ENCODE data around the gene IL11RA. TPM values are rescaled to one million over a fixed set of nuclear protein-coding genes. Genes with fewer than 3 reads are reported as not detected.

The IL11RA gene
- 60.9 TPM for polyA plus RNA-seq
- long read RNA-seq, donor 1, partial matches to known transcripts, result 0 of 2 reads
- long read RNA-seq, donor 1, other reads (novel, unspliced or antisense), result 0 of 2 reads
- long read RNA-seq, donor 2, partial matches to known transcripts, result 5 of 7 reads
- long read RNA-seq, donor 2, other reads (novel, unspliced or antisense), result 0 of 7 reads
- long read RNA-seq, donor 3, result 0 reads
- long read RNA-seq, donor 4, partial matches to known transcripts, result 0 of 1 reads
- long read RNA-seq, donor 4, other reads (novel, unspliced or antisense), result 0 of 1 reads
- long read RNA-seq, donor 5, transcript IL11RA-201 (13 exons, 1,728 nt), result major isoform, 5 of 18 reads
- long read RNA-seq, donor 5, partial matches to known transcripts, result 9 of 18 reads
- long read RNA-seq, donor 5, other reads (novel, unspliced or antisense), result 0 of 18 reads
- long read RNA-seq, donor 6, partial matches to known transcripts, result 5 of 7 reads
- long read RNA-seq, donor 6, other reads (novel, unspliced or antisense), result 0 of 7 reads
- long read RNA-seq, donor 7, partial matches to known transcripts, result 7 of 14 reads
- long read RNA-seq, donor 7, other reads (novel, unspliced or antisense), result 0 of 14 reads
- long read RNA-seq, donor 8, partial matches to known transcripts, result 0 of 2 reads
- long read RNA-seq, donor 8, other reads (novel, unspliced or antisense), result 0 of 2 reads
- long read RNA-seq, donor 9, partial matches to known transcripts, result 7 of 12 reads
- long read RNA-seq, donor 9, other reads (novel, unspliced or antisense), result 0 of 12 reads
- long read RNA-seq, donor 10, partial matches to known transcripts, result 6 of 11 reads
- long read RNA-seq, donor 10, other reads (novel, unspliced or antisense), result 0 of 11 reads
- long read RNA-seq, donor 11, partial matches to known transcripts, result 0 of 2 reads
- long read RNA-seq, donor 11, other reads (novel, unspliced or antisense), result 0 of 2 reads

- peak within 1 kb of the TSS; percentile 36 for H3K4me3 ChIP-seq (ENCODE audit: low read length)
- peak; percentile 93 to 97 for DNase-seq
- H3K9me3 ChIP-seq (ENCODE audit: control insufficient read depth, low read depth, low read length), result no peaks in the 10 kb centered on the region
- peaks cover 27% of the 10 kb centered on the region for H3K36me3 ChIP-seq (ENCODE audit: control insufficient read depth, insufficient read depth, low read length)
- H3K27me3 ChIP-seq (ENCODE audit: control insufficient read depth, insufficient read depth, low read length), result no peaks in the 10 kb centered on the region
- peaks cover 52% of the 10 kb centered on the region for H3K4me1 ChIP-seq (ENCODE audit: control insufficient read depth, insufficient read depth, low read length)
- no CpG with 5 or more reads among the region's 24 CpGs for WGBS (ENCODE audit: insufficient coverage, low lambda C conversion rate)
- peak within 1 kb of the TSS; percentile 75 for H3K27ac ChIP-seq (ENCODE audit: low read length)
Measured at GRCh38 chr9:34651876-34652601, at the start of gene IL11RA. Gene IL11RA, plus strand, starts transcription at chr9:34652185. Its CDS starts 3,033 bp downstream, at chr9:34655218.

- no CpG with 5 or more reads among the region's 4 CpGs for WGBS (ENCODE audit: insufficient coverage, low lambda C conversion rate)
- H3K9me3 ChIP-seq (ENCODE audit: control insufficient read depth, low read depth, low read length), result no peaks in the 10 kb centered on the region
- no peaks in the 10 kb centered on the region for H3K36me3 ChIP-seq (ENCODE audit: control insufficient read depth, insufficient read depth, low read length)
- DNase-seq, result peak; percentile 63 to 67
- H3K27me3 ChIP-seq (ENCODE audit: control insufficient read depth, insufficient read depth, low read length), result peaks cover 16% of the 10 kb centered on the region
- H3K4me1 ChIP-seq (ENCODE audit: control insufficient read depth, insufficient read depth, low read length), result peaks cover 8% of the 10 kb centered on the region
- no peak overlapping the region for H3K4me3 ChIP-seq (ENCODE audit: low read length)
- no peak overlapping the region for H3K27ac ChIP-seq (ENCODE audit: low read length)
Measured at GRCh38 chr9:34603610-34604231, 48.3 kb upstream of the IL11RA start.

- H3K9me3 ChIP-seq (ENCODE audit: control insufficient read depth, low read depth, low read length), result no peaks in the 10 kb centered on the region
- DNase-seq, result no peak
- peaks cover 15% of the 10 kb centered on the region for H3K4me1 ChIP-seq (ENCODE audit: control insufficient read depth, insufficient read depth, low read length)
- H3K36me3 ChIP-seq (ENCODE audit: control insufficient read depth, insufficient read depth, low read length), result no peaks in the 10 kb centered on the region
- peaks cover 1% of the 10 kb centered on the region for H3K27me3 ChIP-seq (ENCODE audit: control insufficient read depth, insufficient read depth, low read length)
- H3K4me3 ChIP-seq (ENCODE audit: low read length), result no peak overlapping the region
- H3K27ac ChIP-seq (ENCODE audit: low read length), result no peak overlapping the region
Measured at GRCh38 chr9:34606190-34606589, 45.8 kb upstream of the IL11RA start.

GRCh38 chr9:34606905-34607304, 45.1 kb upstream of the IL11RA start:
- no peaks in the 10 kb centered on the region for H3K27me3 ChIP-seq (ENCODE audit: control insufficient read depth, insufficient read depth, low read length)
- peaks cover 17% of the 10 kb centered on the region for H3K4me1 ChIP-seq (ENCODE audit: control insufficient read depth, insufficient read depth, low read length)
- H3K9me3 ChIP-seq (ENCODE audit: control insufficient read depth, low read depth, low read length), result no peaks in the 10 kb centered on the region
- no peak overlapping the region for H3K4me3 ChIP-seq (ENCODE audit: low read length)
- peak; percentile 82 to 88 for DNase-seq
- WGBS (ENCODE audit: insufficient coverage, low lambda C conversion rate), result no CpG with 5 or more reads among the region's 3 CpGs
- peak overlapping the region; percentile 73 for H3K27ac ChIP-seq (ENCODE audit: low read length)
- H3K36me3 ChIP-seq (ENCODE audit: control insufficient read depth, insufficient read depth, low read length), result no peaks in the 10 kb centered on the region

- no peak for DNase-seq
- H3K9me3 ChIP-seq (ENCODE audit: control insufficient read depth, low read depth, low read length), result no peaks in the 10 kb centered on the region
- H3K4me1 ChIP-seq (ENCODE audit: control insufficient read depth, insufficient read depth, low read length), result peaks cover 19% of the 10 kb centered on the region
- H3K36me3 ChIP-seq (ENCODE audit: control insufficient read depth, insufficient read depth, low read length), result no peaks in the 10 kb centered on the region
- peak overlapping the region; percentile 73 for H3K27ac ChIP-seq (ENCODE audit: low read length)
- WGBS (ENCODE audit: insufficient coverage, low lambda C conversion rate), result 20% methylated on average over 2 of the region's 2 CpGs
- H3K4me3 ChIP-seq (ENCODE audit: low read length), result no peak overlapping the region
- no peaks in the 10 kb centered on the region for H3K27me3 ChIP-seq (ENCODE audit: control insufficient read depth, insufficient read depth, low read length)
Measured at GRCh38 chr9:34607331-34607730, 44.7 kb upstream of the IL11RA start.

DNA sequence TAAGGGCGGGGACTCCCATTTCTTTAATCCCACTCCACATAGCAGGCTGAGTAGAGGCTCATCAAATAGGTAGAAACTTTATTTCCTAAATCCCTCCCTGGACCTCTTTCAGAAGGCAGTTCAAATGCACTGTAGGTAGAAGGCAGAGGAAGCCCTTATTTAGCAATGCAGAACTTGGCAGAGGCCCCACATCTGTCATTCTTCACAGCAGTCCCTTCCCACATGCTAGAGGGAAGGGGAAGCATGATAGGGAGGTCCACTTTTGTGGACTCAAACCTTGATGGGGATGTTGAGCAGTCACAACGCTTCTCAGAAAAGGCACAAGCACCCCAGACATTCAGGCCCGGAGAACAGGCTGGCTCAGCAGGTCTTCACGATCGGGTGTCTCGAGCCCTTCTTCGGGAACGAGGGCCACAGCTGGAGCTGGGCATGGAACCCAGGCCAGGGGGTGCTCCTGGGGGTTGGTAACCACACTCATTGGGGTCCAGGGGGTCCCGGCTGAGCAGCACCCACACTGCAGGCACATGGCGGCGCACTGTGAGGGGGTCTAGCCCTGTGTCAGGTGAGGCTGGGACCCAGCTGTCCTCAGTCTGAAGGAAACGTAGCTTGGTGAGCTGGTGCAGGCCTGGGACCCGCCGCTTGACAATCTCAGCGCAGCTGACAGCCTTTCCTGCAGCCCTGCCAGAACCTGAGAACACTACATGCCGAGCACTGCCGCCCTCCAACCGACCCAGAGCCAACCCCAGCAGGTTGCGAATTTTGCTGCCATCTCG, 41.4 kb upstream of the IL11RA start:
- peaks cover 17% of the 10 kb centered on the region for H3K36me3 ChIP-seq (ENCODE audit: control insufficient read depth, insufficient read depth, low read length)
- H3K27me3 ChIP-seq (ENCODE audit: control insufficient read depth, insufficient read depth, low read length), result no peaks in the 10 kb centered on the region
- H3K4me3 ChIP-seq (ENCODE audit: low read length), result no peak overlapping the region
- no peak for DNase-seq
- H3K27ac ChIP-seq (ENCODE audit: low read length), result no peak overlapping the region
- H3K9me3 ChIP-seq (ENCODE audit: control insufficient read depth, low read depth, low read length), result no peaks in the 10 kb centered on the region
- no CpG with 5 or more reads among the region's 20 CpGs for WGBS (ENCODE audit: insufficient coverage, low lambda C conversion rate)
- peaks cover 26% of the 10 kb centered on the region for H3K4me1 ChIP-seq (ENCODE audit: control insufficient read depth, insufficient read depth, low read length)

DNA sequence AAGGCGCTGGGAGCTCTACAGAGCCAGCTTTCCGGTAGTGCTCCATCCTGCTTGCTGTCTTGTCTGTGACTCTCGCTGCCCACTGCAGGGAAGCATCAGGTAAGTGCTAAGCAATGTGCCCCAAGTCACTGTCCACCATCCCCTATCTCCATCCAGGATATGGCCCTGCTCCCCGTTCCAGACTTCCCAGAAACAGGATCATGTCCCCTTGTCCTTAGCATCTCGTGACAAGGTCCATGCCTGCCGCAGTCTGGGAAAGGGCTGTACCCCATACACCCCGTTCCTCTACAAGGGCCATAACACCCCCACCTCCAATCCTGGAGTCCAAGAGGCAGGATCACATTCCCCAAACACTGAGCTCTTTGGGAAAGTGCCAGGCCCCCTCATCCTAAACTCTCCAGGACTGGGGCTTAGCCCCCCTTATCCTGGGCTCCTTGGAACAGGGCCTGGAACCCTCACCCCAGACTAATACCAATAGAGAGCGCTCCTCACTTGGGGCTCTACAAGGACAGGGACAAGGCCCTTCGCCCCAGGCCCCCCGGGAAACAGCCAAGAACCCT, 40.7 kb upstream of the IL11RA start:
- Histone ChIP-seq H3K4me1 (ENCODE audit: control insufficient read depth, insufficient read depth, low read length) (peaks cover 26% of the 10 kb centered on the region), H3K9me3 (ENCODE audit: control insufficient read depth, low read depth, low read length) (no peaks in the 10 kb centered on the region), H3K36me3 (ENCODE audit: control insufficient read depth, insufficient read depth, low read length) (peaks cover 23% of the 10 kb centered on the region), H3K4me3 (ENCODE audit: low read length) (peak overlapping the region; percentile 97), H3K27ac (ENCODE audit: low read length) (peak overlapping the region; percentile 77), H3K27me3 (ENCODE audit: control insufficient read depth, insufficient read depth, low read length) (no peaks in the 10 kb centered on the region)
- no CpG with 5 or more reads among the region's 10 CpGs for WGBS (ENCODE audit: insufficient coverage, low lambda C conversion rate)
- peak in 1 of 2 donors; percentile 33 for DNase-seq

GRCh38 chr9:34611811-34612787, 39.9 kb upstream of the IL11RA start, which contains the start of gene RPP25L:
Gene RPP25L, minus strand, starts transcription at chr9:34612097. Its CDS starts 801 bp downstream, at chr9:34611296.
- WGBS (ENCODE audit: insufficient coverage, low lambda C conversion rate), result no CpG with 5 or more reads among the region's 77 CpGs
- Histone ChIP-seq H3K4me1 (ENCODE audit: control insufficient read depth, insufficient read depth, low read length) (peaks cover 23% of the 10 kb centered on the region), H3K36me3 (ENCODE audit: control insufficient read depth, insufficient read depth, low read length) (peaks cover 30% of the 10 kb centered on the region), H3K4me3 (ENCODE audit: low read length) (peak within 1 kb of the TSS; percentile 97), H3K9me3 (ENCODE audit: control insufficient read depth, low read depth, low read length) (no peaks in the 10 kb centered on the region), H3K27me3 (ENCODE audit: control insufficient read depth, insufficient read depth, low read length) (no peaks in the 10 kb centered on the region), H3K27ac (ENCODE audit: low read length) (peak within 1 kb of the TSS; percentile 84)
- DNase-seq, result peak; percentile 80 to 90
